RWPE1 (cell line): Measurements from ENCODE around the gene MCUB.

Source experiments
- CTCF ChIA-PET: fragments of 350-600 bp; sonication (Branson Sonifier 250); formaldehyde crosslinking; extraction: SDS; loops from one replicate; lab custom pipeline; 2021; lab: Yijun Ruan, JAX
- POLR2A ChIA-PET: fragments of 400-600 bp; formaldehyde crosslinking; extraction: SDS; loops from one replicate; lab custom pipeline; 2020; ENCODE audit warnings: antibody characterized with exemption; ENCODE audit not compliant: low non-redundant PET; lab: Yijun Ruan, JAX
- DNase-seq: peaks from one replicate; pipeline ENCODE4 v3.0.0; 2012; ENCODE audit warnings: low spot score
- H3K27ac ChIP-seq: fragments of 450-650 bp; 2 replicates; pipeline ENCODE4 v1.5.1; 2017
- TF ChIP-seq, protein P1 (sequence below): fragments of 450-650 bp; conservative IDR thresholded peaks from 2 replicates; pipeline ENCODE4 v1.5.1; 2017; ENCODE audit warnings: low read depth, mild to moderate bottlenecking

Gene MCUB

DNA sequence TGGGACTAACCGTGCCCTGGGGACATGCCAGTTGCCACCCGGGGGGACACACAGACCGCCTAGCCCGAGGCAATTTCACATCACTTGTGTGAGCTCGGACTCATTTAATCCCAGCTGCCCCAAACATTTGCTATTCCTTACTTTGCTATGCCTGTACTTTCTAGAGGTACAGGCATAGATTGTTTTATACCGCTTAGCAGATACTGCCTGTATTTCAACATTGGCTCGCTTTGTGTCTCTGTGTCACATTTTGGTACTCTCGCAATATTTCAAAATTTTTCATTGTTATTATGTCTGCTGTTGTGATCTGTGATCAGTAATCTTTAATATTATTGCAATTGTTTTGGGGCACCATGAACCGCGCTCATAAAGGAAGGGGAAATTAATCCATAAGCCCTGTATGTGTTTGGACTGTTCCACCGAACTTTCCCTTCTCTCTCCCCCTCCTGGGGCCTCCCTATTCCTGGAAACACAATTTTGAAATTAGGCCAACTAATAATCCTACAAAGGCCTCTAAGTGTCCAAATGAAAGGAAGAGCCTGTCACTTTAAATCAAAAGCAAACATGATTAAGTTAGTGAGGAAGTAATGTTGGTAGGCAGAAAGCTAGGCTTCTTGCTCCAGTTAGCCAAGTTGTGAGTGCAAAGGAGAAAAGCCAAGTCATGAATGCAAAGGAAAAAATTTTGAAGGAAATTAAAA is 143.8 kb downstream of the MCUB start:
- H3K27ac ChIP-seq: peak overlapping the region; percentile 83
- no peak for DNase-seq
- POLR2A ChIA-PET: interaction anchor here (0.9 kb wide), 1 partner anchor 25 kb away, joined by 3 read pairs; no protein-coding TSS in a partner anchor
- TF ChIP-seq, protein P1, sequence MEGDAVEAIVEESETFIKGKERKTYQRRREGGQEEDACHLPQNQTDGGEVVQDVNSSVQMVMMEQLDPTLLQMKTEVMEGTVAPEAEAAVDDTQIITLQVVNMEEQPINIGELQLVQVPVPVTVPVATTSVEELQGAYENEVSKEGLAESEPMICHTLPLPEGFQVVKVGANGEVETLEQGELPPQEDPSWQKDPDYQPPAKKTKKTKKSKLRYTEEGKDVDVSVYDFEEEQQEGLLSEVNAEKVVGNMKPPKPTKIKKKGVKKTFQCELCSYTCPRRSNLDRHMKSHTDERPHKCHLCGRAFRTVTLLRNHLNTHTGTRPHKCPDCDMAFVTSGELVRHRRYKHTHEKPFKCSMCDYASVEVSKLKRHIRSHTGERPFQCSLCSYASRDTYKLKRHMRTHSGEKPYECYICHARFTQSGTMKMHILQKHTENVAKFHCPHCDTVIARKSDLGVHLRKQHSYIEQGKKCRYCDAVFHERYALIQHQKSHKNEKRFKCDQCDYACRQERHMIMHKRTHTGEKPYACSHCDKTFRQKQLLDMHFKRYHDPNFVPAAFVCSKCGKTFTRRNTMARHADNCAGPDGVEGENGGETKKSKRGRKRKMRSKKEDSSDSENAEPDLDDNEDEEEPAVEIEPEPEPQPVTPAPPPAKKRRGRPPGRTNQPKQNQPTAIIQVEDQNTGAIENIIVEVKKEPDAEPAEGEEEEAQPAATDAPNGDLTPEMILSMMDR: no peak
- CTCF ChIA-PET: interaction anchor here (0.6 to 0.7 kb wide), 3 partner anchors 10 to 991 kb away, joined by 3 to 4 read pairs (median 3); no protein-coding TSS in a partner anchor

DNA sequence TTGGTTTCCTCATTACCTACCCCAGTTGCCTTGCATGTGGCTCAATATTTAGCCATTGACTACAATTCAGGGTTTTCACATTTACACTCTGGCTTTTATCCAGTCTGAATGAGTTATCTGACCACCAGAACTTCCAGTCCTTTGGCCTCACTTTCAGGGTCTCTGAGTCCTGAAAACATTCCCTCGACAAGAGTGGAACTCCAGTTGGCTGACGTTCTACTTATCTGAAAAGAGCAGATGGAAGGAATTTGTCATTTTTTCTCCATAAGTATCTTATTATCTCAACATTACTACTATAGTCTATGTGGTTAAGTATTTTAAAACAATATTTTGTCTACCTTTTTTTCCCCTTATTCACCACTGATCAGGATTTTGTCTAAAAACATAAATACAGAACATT is 148.4 kb downstream of the MCUB start:
- ChIA-PET POLR2A (no interaction called here), CTCF (no interaction called here)
- TF ChIP-seq, protein P1: no peak
- DNase-seq: no peak
- H3K27ac ChIP-seq: no peak overlapping the region

DNA sequence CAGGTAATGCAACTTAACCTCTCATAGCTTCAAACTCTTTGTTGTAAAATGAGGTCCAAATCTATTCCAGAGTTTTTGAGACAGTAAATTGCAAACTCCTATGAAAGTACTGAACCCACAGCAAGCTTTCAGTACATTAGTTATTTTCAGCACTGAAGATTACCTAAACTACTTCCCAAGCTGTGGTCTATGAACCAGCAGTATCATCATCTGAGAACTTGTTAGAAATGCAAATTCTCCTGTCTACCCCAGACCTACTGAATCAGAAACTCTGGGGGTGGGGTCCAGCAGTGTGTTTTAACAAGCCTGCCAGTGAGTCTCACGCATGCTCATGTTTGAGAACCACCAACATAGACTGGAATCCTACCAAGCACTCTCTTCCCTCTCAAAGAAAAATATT is 148.9 kb downstream of the MCUB start:
- ChIA-PET POLR2A (no interaction called here), CTCF (no interaction called here)
- no peak for DNase-seq
- TF ChIP-seq, protein P1: no peak
- H3K27ac ChIP-seq: no peak overlapping the region

DNA sequence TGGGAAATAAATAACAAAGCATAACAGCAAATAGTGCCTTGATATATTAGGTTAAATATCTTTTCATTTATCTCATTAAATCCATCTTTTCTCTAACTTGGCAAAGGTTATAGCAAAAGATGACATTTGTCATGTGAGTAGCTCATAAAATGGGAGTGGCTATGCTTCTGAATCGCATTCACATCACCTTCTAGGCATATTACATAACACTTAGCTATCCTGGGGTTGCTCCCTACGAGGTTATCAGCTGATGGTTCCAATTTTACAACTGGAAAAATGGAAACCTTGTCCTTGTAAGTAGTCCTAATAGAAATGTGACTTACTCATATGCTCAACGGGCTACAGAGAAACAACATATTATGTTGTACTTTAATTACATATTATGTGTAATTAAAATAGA is 153.5 kb downstream of the MCUB start:
- TF ChIP-seq, protein P1: no peak
- POLR2A ChIA-PET: no interaction called here
- no peak overlapping the region for H3K27ac ChIP-seq
- DNase-seq: no peak
- CTCF ChIA-PET: interaction anchor here (0.7 kb wide), 1 partner anchor 10 kb away, joined by 4 read pairs; the partner anchor contains the start of gene CASP6

DNA sequence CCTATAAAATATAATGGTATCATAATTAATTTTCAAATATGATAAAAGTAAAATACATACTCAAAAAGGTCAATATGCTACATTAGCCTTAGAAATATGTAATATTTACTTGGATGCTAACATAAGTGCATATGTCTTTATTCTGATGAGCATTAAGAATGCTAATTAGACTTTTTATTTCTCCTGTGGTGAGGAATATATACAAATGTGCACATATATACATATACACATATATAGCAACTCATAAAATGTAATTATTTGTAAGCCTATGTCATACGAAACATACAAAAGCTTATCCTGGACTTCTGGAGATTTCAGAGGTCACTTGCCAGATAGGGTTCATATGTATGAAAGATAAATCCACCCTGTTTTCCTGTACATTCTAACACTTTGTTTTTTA is 158.7 kb downstream of the MCUB start:
- H3K27ac ChIP-seq: no peak overlapping the region
- ChIA-PET CTCF (interaction anchor here (1.0 kb wide), 1 partner anchor 22 kb away, joined by 4 read pairs; no protein-coding TSS in a partner anchor), POLR2A (no interaction called here)
- TF ChIP-seq, protein P1: no peak
- DNase-seq: no peak

DNA sequence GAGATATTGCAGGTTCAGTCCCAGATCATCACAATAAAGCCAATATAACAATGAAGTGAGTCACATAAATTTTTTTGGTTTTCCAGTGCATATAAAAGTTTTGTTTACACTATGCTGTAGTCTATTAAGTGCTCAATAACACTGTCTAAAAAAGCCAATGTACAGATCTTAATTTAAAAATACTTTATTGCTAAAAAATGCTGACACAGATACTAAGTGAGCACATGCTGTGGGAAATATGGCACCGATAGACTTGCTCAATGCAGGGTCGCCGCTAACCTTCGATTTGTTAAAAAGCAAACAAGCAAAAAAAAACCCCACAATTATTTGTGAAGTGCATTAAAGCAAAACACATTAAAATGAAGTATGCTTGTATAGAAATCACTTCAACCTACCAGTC is 159.6 kb downstream of the MCUB start:
- DNase-seq: no peak
- ChIA-PET POLR2A (no interaction called here), CTCF (no interaction called here)
- TF ChIP-seq, protein P1: no peak
- no peak overlapping the region for H3K27ac ChIP-seq
